ELR (cell line): Measurements from ENCODE around the gene PRMT3.
"Not testable (repeated sequence)": the region's sequence is repeated elsewhere in the genome, so short reads cannot be mapped to it uniquely, and the experiment has no call there.

Experiments
- DNase-seq: peaks from one replicate; pipeline ENCODE4 v3.0.0-alpha.2; 2015; ENCODE audit warnings: low read depth

Gene PRMT3

DNA sequence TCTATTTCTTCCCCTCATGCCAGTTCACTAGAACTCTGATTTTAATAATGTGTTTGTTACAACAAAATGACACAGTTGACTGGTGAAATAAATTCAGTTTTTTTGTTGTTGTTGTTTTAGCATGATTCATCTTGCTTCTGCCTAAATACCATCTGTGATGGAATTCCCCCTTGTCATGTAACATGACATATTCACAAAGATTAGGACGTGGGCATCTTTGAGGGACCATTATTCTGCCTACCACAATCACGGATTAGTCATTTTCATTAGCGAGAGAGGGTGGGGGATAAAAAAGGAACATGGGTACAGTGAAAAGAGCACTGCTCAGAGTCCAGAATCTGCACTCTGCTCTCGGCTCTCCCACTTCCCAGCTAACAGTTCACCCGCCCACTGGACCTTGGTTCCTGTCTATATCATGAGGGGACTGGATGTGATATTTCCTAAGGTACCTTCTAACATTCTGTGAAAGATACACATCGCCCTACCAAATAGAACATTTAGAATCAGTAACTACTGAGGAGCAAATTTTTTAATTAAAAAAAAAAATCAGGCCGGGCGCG lies 12.7 kb upstream of the PRMT3 start:
- DNase-seq, result peak; percentile 37

- DNase-seq, result no peak
Measured at GRCh38 chr11:20376162-20376730, 11.3 kb upstream of the PRMT3 start.

- DNase-seq, result not testable (repeated sequence)
Measured at GRCh38 chr11:20385996-20386395, 1.5 kb upstream of the PRMT3 start.

DNA sequence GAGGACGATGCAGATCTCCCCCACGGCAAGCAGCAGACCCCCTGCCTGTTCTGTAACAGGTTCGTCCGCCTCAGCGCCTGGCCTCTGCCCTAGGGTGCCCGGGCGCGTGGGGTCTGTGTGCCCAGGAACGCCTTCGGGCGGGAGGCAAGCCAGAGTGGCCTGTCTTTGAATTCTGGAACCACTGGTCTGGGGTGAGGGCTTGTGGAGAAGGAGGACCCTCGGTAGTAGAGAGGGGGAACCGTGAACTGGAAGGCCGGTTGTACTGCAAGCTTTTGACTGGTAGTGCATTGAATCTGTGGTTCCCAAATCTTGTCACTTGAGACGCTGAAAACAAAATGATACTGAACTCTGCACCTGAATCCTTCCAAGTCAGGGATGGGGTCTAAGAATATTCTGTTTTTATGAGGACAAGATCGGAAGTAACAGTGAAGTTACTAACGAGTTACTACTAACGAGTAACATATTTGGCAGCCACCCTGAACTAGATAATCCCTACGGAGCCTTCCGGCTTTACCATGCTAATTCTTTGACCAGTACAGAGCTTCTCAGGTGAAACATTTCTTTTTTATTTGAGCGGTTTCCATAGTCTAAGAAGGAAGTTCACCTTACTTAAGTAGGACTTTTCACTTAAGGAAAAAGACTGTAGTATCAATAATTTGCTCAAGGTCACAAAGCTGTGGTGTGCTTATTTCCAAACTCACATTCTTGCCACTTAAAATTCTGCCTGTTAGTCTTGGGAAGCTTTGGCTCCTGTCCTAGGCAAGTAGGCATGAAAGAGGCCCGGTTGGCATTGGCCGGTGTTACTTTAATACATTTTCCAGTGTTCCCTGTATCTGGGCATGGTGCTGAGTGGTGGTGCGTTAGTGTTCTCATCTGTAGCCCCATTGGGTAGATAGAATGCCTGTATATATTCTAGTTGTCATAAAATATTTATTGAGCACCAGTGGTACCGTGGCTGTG lies 860 bp downstream of the PRMT3 start:
- peak; percentile 20 for DNase-seq

DNA sequence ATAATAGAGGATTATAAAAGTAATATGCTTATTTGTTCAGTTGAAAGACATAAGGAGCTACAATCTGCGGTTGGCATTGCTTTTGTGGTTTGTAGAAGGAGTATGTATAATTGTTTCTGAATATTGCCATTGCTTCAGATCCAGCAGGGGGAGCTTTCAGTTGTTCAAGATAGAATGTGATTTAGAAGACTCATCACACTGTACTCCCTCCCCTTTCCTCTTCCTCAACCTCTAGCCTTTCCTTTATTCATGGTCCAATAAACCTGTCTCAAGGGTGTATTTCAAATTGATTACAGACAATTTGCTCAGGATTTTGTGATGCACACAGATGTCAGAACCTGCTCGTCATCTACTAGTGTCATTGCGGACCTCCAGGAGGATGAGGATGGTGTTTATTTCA lies 9.8 kb downstream of the PRMT3 start:
- peak; percentile 67 for DNase-seq

DNA sequence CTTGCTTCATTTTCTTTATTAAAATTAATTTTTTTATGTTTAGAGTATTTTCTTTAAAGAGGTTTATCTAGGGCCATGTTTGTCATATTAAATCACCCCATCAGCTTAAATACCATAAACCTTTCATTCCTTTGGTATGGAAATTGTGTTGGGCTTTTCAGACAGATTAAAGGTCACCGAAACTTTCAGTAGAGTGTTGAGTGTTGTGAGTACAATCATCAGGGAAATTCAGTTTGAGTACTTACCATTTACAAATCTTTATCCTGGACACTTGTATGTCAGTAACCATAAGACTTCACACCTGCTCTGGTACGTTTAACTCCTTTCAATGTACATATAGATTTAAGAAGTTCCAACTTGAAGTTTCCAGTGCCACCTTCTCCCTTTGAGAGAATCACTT lies 12.0 kb downstream of the PRMT3 start:
- DNase-seq, result no peak

- no peak for DNase-seq
Measured at GRCh38 chr11:20403059-20403458, 15.5 kb downstream of the PRMT3 start.

GRCh38 chr11:20406484-20406883 lies 19.0 kb downstream of the PRMT3 start:
- DNase-seq, result no peak

DNA sequence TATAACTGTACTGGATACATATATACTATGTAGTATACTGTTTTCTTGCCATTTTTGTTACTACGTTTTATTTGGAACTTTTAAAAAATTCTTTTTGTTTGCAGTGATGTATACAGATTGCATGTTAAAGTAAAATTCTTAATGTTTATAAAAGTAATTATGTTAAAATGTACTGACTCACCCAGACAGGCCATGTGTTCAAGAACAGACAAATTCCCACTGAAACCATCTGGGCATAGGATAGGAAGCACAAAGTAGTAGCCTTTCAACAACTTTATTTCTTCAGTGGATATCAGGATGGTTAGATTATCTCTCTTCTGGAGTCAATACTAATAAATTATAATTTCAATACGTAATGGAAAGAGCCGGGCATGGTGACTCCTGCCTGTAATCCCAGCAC lies 19.8 kb downstream of the PRMT3 start:
- DNase-seq, result no peak

- no peak for DNase-seq
Measured at GRCh38 chr11:20415432-20415831, 27.9 kb downstream of the PRMT3 start.

GRCh38 chr11:20417771-20418170 lies 30.3 kb downstream of the PRMT3 start:
- no peak for DNase-seq

DNA sequence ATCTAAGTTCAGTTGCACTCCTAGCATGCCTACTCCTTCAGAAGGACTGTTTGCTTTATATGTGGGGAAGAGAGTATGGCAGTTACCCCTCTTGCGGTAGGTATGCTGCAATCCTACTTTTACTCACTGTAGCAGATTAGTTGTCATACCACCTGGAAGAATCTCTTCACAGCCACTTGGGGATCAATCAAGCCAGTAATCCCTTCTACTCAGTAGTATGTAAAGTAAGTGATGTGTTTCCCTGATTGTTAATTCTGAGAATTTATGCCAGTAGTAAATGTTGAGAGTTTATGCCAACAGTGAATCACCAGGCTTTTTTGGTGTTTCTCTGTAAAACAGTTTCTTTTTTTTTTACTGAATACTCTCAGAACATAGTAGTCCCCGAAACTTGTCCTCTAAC lies 34.4 kb downstream of the PRMT3 start:
- DNase-seq, result no peak

DNA sequence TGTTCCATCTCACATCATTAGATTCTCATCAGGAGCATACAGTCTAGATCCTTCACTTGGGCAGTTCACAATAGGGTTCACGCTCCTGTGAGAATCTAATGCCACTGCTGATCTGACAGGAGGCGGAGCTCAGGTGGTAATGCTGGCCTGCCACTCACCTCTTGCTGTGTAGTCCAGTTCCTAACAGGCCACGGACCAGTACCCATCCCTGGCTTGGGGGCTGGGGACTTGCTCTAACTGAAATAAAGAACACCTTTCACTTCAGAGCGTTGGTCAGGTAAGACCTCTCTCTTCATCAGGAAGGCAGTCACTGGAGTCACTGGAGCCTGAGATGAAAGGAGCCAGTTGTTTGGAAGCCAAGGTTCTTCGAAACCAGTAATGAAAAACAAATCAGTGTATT lies 41.7 kb downstream of the PRMT3 start:
- no peak for DNase-seq

GRCh38 chr11:20438637-20439036 lies 51.1 kb downstream of the PRMT3 start:
- DNase-seq, result no peak

DNA sequence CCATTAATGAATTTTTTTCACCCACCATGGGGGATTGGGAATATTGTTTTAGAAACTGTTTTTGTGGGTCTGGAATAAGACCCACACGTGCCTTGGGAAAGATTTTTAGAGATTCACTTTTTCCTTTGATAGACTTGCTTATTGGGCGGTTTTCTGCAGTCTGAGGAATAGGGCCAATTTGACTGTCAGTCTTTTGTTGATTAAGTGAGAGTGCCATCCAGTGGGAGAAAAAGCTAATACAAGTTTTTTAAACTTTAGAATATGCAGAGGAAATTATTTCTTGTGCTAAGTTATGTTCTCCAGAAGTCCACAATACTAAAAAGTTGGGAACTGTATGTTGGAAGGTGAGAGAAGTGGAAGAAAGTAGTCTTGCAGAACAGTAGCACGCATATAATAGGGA lies 56.1 kb downstream of the PRMT3 start:
- DNase-seq, result peak; percentile 37

GRCh38 chr11:20444535-20444934 lies 57.0 kb downstream of the PRMT3 start:
- no peak for DNase-seq

- DNase-seq, result no peak
Measured at GRCh38 chr11:20448834-20449233, 61.3 kb downstream of the PRMT3 start.

DNA sequence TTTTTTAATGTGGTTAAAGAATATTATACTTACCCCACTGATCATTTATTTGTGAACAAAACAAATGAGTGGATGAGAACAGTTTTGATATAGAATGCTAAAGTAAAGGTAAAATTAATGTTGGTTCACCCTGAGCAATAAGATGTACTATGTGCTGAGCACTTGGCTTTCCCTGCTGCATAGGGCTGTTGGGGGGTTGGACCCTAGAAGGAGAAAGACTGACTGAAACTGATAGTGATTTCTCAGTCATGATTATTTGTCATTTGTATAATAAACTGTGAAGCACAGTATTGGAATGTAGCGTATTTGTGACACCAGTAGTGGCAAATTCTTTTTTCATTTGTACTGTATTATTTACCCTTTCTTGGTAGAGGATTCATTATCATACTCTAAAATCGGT lies 63.3 kb downstream of the PRMT3 start:
- DNase-seq, result peak; percentile 3

- DNase-seq, result peak; percentile 7
Measured at GRCh38 chr11:20451568-20451967, 64.1 kb downstream of the PRMT3 start.

- no peak for DNase-seq
Measured at GRCh38 chr11:20452585-20452984, 65.1 kb downstream of the PRMT3 start.

GRCh38 chr11:20453657-20454316 lies 66.3 kb downstream of the PRMT3 start:
- DNase-seq, result no peak

GRCh38 chr11:20457001-20457799 lies 69.7 kb downstream of the PRMT3 start:
- no peak for DNase-seq
